Type B pancreatic cell (in vitro differentiated cells): ENCODE measurements around the gene TTLL11. TPM values are rescaled to one million over a fixed set of nuclear protein-coding genes. Genes with fewer than 3 reads are reported as not detected.

Experiments used
- DNase-seq: peaks from one replicate; pipeline ENCODE4 v3.0.0; 2021; ENCODE audit warnings: mixed read lengths; ENCODE audit not compliant: unreplicated experiment; ENCODE audit errors: extremely low spot score
- H3K27ac Mint-ChIP-seq: 2 replicates; pipeline ENCODE4 v1.8.0; 2021; ENCODE audit warnings: mild to moderate bottlenecking, mixed read lengths
- H3K27me3 Mint-ChIP-seq: 2 replicates; pipeline ENCODE4 v1.8.0; 2021; ENCODE audit warnings: mixed read lengths
- H3K36me3 Mint-ChIP-seq: 2 replicates; pipeline ENCODE4 v1.8.0; 2021; ENCODE audit warnings: mixed read lengths
- H3K4me1 Mint-ChIP-seq: one replicate; pipeline ENCODE4 v1.8.0; 2021; ENCODE audit warnings: mixed read lengths; ENCODE audit not compliant: unreplicated experiment
- H3K4me3 Mint-ChIP-seq: 2 replicates; pipeline ENCODE4 v1.8.0; 2021; ENCODE audit warnings: mild to moderate bottlenecking, mixed read lengths
- H3K9me3 Mint-ChIP-seq: 2 replicates; pipeline ENCODE4 v1.8.0; 2021; ENCODE audit warnings: mixed read lengths
- CTCF ChIP-seq: fragments of 200-600 bp; sonication (generic); conservative IDR thresholded peaks from 2 replicates; pipeline ENCODE4 v1.5.0; 2021; ENCODE audit warnings: antibody characterized with exemption, mild to moderate bottlenecking
- total RNA-seq: library from RNA; stranded (reverse); gene quantifications from 2 replicates; pipeline ENCODE4 v1.2.1, GENCODE V29; 2021; ENCODE audit warnings: low replicate concordance

Gene TTLL11
- total RNA-seq, 1 donor from 2014 or later: 8.6 TPM

- Mint-ChIP-seq H3K27me3 (no peaks in the 10 kb centered on the region), H3K27ac (no peak overlapping the region), H3K4me3 (no peak overlapping the region), H3K36me3 (no peaks in the 10 kb centered on the region), H3K9me3 (peaks cover 11% of the 10 kb centered on the region), H3K4me1 (no peaks in the 10 kb centered on the region)
- DNase-seq: no peak
- TF ChIP-seq CTCF: no peak
Observed at GRCh38 chr9:121808781-121809180, 284.3 kb downstream of the TTLL11 start.

- no peak for DNase-seq
- H3K9me3 Mint-ChIP-seq: peaks cover 11% of the 10 kb centered on the region
- no peak overlapping the region for H3K27ac Mint-ChIP-seq
- no peaks in the 10 kb centered on the region for H3K36me3 Mint-ChIP-seq
- TF ChIP-seq CTCF: no peak
- H3K4me3 Mint-ChIP-seq: no peak overlapping the region
- H3K4me1 Mint-ChIP-seq: no peaks in the 10 kb centered on the region
- no peaks in the 10 kb centered on the region for H3K27me3 Mint-ChIP-seq
Observed at GRCh38 chr9:121807823-121808278, 285.3 kb downstream of the TTLL11 start.

- peaks cover 11% of the 10 kb centered on the region for H3K9me3 Mint-ChIP-seq
- no peaks in the 10 kb centered on the region for H3K4me1 Mint-ChIP-seq
- no peak for DNase-seq
Observed at GRCh38 chr9:121807069-121807822, 285.9 kb downstream of the TTLL11 start.

GRCh38 chr9:121802753-121803152, 290.4 kb downstream of the TTLL11 start:
- Mint-ChIP-seq H3K4me3 (no peak overlapping the region), H3K9me3 (peaks cover 11% of the 10 kb centered on the region), H3K36me3 (no peaks in the 10 kb centered on the region), H3K4me1 (no peaks in the 10 kb centered on the region), H3K27ac (no peak overlapping the region), H3K27me3 (peaks cover 8% of the 10 kb centered on the region)
- TF ChIP-seq CTCF: no peak
- no peak for DNase-seq

More at GRCh38 chr9:121807069-121807822, 285.9 kb downstream of the TTLL11 start:
- H3K27me3 Mint-ChIP-seq: peaks cover 4% of the 10 kb centered on the region
- TF ChIP-seq CTCF: no peak
- no peak overlapping the region for H3K4me3 Mint-ChIP-seq
- no peaks in the 10 kb centered on the region for H3K36me3 Mint-ChIP-seq
- H3K27ac Mint-ChIP-seq: no peak overlapping the region

- Mint-ChIP-seq H3K36me3 (no peaks in the 10 kb centered on the region), H3K4me3 (no peak overlapping the region), H3K4me1 (no peaks in the 10 kb centered on the region), H3K27me3 (peaks cover 8% of the 10 kb centered on the region), H3K27ac (no peak overlapping the region), H3K9me3 (peaks cover 11% of the 10 kb centered on the region)
- TF ChIP-seq CTCF: no peak
- no peak for DNase-seq
Observed at GRCh38 chr9:121801579-121801978, 291.5 kb downstream of the TTLL11 start.
